GM21423 (cell line): Measurements from ENCODE around the gene ADCYAP1.
"Not testable (repeated sequence)": the region's sequence is repeated elsewhere in the genome, so short reads cannot be mapped to it uniquely, and the experiment has no call there.

Experiments
- ATAC-seq: cut with Tn5 transposase; IDR thresholded peaks from one replicate; pipeline ENCODE4 v1.9.1; 2021; ENCODE audit warnings: mild to moderate bottlenecking, moderate library complexity; ENCODE audit not compliant: unreplicated experiment

Gene ADCYAP1

GRCh38 chr18:904218-905090 is at the start of gene ADCYAP1:
TSS of gene ADCYAP1 (plus strand) at chr18:904871. CDS start at chr18:905387, 516 bp downstream.
- no peak for ATAC-seq

GRCh38 chr18:857986-858385 is 46.7 kb upstream of the ADCYAP1 start:
- no peak for ATAC-seq

- peak; percentile 73 for ATAC-seq
Measured at GRCh38 chr18:864872-865273, 39.8 kb upstream of the ADCYAP1 start.

GRCh38 chr18:867257-867656 is 37.4 kb upstream of the ADCYAP1 start:
- ATAC-seq, result no peak

GRCh38 chr18:873426-873825 is 31.2 kb upstream of the ADCYAP1 start:
- not testable (repeated sequence) for ATAC-seq

GRCh38 chr18:875912-876311 is 28.8 kb upstream of the ADCYAP1 start:
- ATAC-seq, result no peak

GRCh38 chr18:877238-877637 is 27.4 kb upstream of the ADCYAP1 start:
- no peak for ATAC-seq

GRCh38 chr18:886076-886475 is 18.6 kb upstream of the ADCYAP1 start:
- ATAC-seq, result no peak

GRCh38 chr18:887716-888115 is 17.0 kb upstream of the ADCYAP1 start:
- no peak for ATAC-seq

- no peak for ATAC-seq
Measured at GRCh38 chr18:892316-892715, 12.4 kb upstream of the ADCYAP1 start.

GRCh38 chr18:896315-896714 is 8.4 kb upstream of the ADCYAP1 start:
- ATAC-seq, result no peak

- ATAC-seq, result no peak
Measured at GRCh38 chr18:901761-902160, 2.9 kb upstream of the ADCYAP1 start.

- no peak for ATAC-seq
Measured at GRCh38 chr18:902229-902628, 2.4 kb upstream of the ADCYAP1 start.

GRCh38 chr18:903701-904100 is 970 bp upstream of the ADCYAP1 start:
- no peak for ATAC-seq

- no peak for ATAC-seq
Measured at GRCh38 chr18:905307-905947, 756 bp downstream of the ADCYAP1 start.

GRCh38 chr18:905948-906415 is 1.3 kb downstream of the ADCYAP1 start:
- no peak for ATAC-seq

GRCh38 chr18:906416-907114 is 1.9 kb downstream of the ADCYAP1 start:
- ATAC-seq, result no peak

GRCh38 chr18:907115-907884 is 2.6 kb downstream of the ADCYAP1 start:
- no peak for ATAC-seq

GRCh38 chr18:907885-908757 is 3.5 kb downstream of the ADCYAP1 start:
- no peak for ATAC-seq
